HepG2 (cell line): ENCODE results near the gene ARMC5. TPM values are rescaled to one million over a fixed set of nuclear protein-coding genes. Genes with fewer than 3 reads are reported as not detected.

Source experiments
- EHMT2 ChIP-seq: fragments of 200-600 bp; sonication (generic); IDR thresholded peaks from 2 replicates; pipeline ENCODE4 v1.7.0; 2017; ENCODE audit warnings: antibody characterized with exemption, low read depth, low read length, borderline replicate concordance
- ELF1 ChIP-seq: sonication (generic); formaldehyde crosslinking; IDR thresholded peaks from 2 replicates; pipeline ENCODE4 v1.4.0; 2020; ENCODE audit warnings: missing genetic modification reagents
- FOXA1 ChIP-seq, 2 experiments: fragments of 450-650 bp in 1 of 2; sonication (generic) in 1 of 2; formaldehyde crosslinking in 1 of 2; IDR thresholded peaks; 2 replicates each; pipeline versions ENCODE4 v1.4.0 to v1.6.1; 2016 to 2020; ENCODE audit warnings: missing genetic modification reagents in 1 of 2
- IKZF4 ChIP-seq: sonication (generic); formaldehyde crosslinking; IDR thresholded peaks from 2 replicates; pipeline ENCODE4 v1.5.1; 2020; ENCODE audit warnings: borderline replicate concordance, mild to moderate bottlenecking, low read depth, missing genetic modification reagents; ENCODE audit errors: not compliant biosample characterization
- MED1 ChIP-seq: sonication (generic); formaldehyde crosslinking; IDR thresholded peaks from 2 replicates; pipeline ENCODE4 v1.4.0; 2020; ENCODE audit warnings: missing genetic modification reagents
- NAIF1 ChIP-seq: sonication (generic); formaldehyde crosslinking; IDR thresholded peaks from 2 replicates; pipeline ENCODE4 v1.5.0; 2020; ENCODE audit warnings: mild to moderate bottlenecking, missing genetic modification reagents, borderline replicate concordance
- PRPF4 ChIP-seq: fragments of 200-400 bp; formaldehyde crosslinking; IDR thresholded peaks from 2 replicates; pipeline ENCODE4 v1.6.1; 2016; ENCODE audit warnings: low read length, low read depth; ENCODE audit not compliant: poor library complexity, severe bottlenecking
- SETDB1 ChIP-seq: sonication (generic); formaldehyde crosslinking; IDR thresholded peaks from 2 replicates; pipeline ENCODE4 v1.5.1; 2020; ENCODE audit warnings: missing genetic modification reagents, mild to moderate bottlenecking, borderline replicate concordance
- SOX13 ChIP-seq, 3 experiments: fragments of 450-650 bp in 1 of 3; sonication (generic) in 1 of 3; formaldehyde crosslinking in 1 of 3; IDR thresholded peaks in 2 of 3; conservative IDR thresholded peaks in 1 of 3; 2 replicates each; pipeline versions ENCODE4 v1.5.0 to v1.6.1; 2016 to 2020; ENCODE audit warnings: antibody characterized with exemption in 1 of 3, mild to moderate bottlenecking in 1 of 3, missing compliant biosample characterization in 1 of 3, missing genetic modification reagents in 1 of 3, moderate library complexity in 1 of 3
- SP1 ChIP-seq, 2 experiments: fragments of 450-650 bp in 1 of 2; sonication (generic) in 1 of 2; formaldehyde crosslinking in 1 of 2; IDR thresholded peaks; 2 replicates each; pipeline versions ENCODE4 v1.4.0 to v1.6.1; 2016 to 2020; ENCODE audit warnings: missing genetic modification reagents in 1 of 2
- TBX3 ChIP-seq: fragments of 450-650 bp; IDR thresholded peaks from 2 replicates; pipeline ENCODE4 v1.6.1; 2017; ENCODE audit warnings: antibody characterized with exemption, mild to moderate bottlenecking, inconsistent platforms, borderline replicate concordance
- ZNF782 ChIP-seq: sonication (generic); formaldehyde crosslinking; IDR thresholded peaks from 2 replicates; pipeline ENCODE4 v1.4.0; 2020; ENCODE audit warnings: missing genetic modification reagents, mild to moderate bottlenecking, borderline replicate concordance
- polyA plus RNA-seq, 8 experiments: library from polyadenylated mRNA; depleted of rRNA in 3 of 8; stranded (reverse) in 7 of 8; unstranded in 1 of 8; fragments of >200 nt; fragmentation: Illumina TruSeq in 4 of 8; extraction: Trizol in 4 of 8; gene quantifications; 2 replicates each; pipeline versions ENCODE4 v1.2.1 to v1.2.3, GENCODE V29; 2011 to 2016; ENCODE audit warnings: low read depth in 4 of 8, missing spikeins in 1 of 8, mixed read lengths in 1 of 8; ENCODE audit not compliant: insufficient read depth in 1 of 8
- total RNA-seq, 5 experiments: library from RNA; depleted of rRNA; stranded (reverse); fragments of >200 nt; fragmentation: Illumina TruSeq; extraction: Trizol; gene quantifications; 2 replicates each; pipeline ENCODE4 v1.2.3, GENCODE V29; 2016; ENCODE audit warnings: low read depth in 1 of 5
- TF ChIP-seq, protein P1 (sequence below): IDR thresholded peaks from 2 replicates; pipeline ENCODE4 v1.6.1; 2016; ENCODE audit warnings: mild to moderate bottlenecking
- TF ChIP-seq, protein P2 (sequence below): sonication (generic); formaldehyde crosslinking; IDR thresholded peaks from 2 replicates; pipeline ENCODE4 v1.5.1; 2020; ENCODE audit warnings: missing genetic modification reagents, mild to moderate bottlenecking, borderline replicate concordance
- TF ChIP-seq, protein P3 (sequence below): sonication (generic); formaldehyde crosslinking; conservative IDR thresholded peaks from 2 replicates; pipeline ENCODE4 v1.8.0; 2022; ENCODE audit warnings: mild to moderate bottlenecking, moderate library complexity, missing genetic modification reagents
- TF ChIP-seq, protein P4 (sequence below): IDR thresholded peaks from 2 replicates; pipeline ENCODE4 v1.6.1; 2016; ENCODE audit warnings: missing compliant biosample characterization, missing genetic modification reagents, borderline replicate concordance
- TF ChIP-seq, protein P5 (sequence below): sonication (generic); formaldehyde crosslinking; IDR thresholded peaks from 2 replicates; pipeline ENCODE4 v1.5.0; 2020; ENCODE audit warnings: missing genetic modification reagents, mild to moderate bottlenecking, borderline replicate concordance

ARMC5 gene
- total and polyA plus RNA-seq, 2 of the 13 experiments (the other 11 are each of a cell fraction or from before 2014, with no cell fraction given) = 10.8 to 22.3 TPM

DNA sequence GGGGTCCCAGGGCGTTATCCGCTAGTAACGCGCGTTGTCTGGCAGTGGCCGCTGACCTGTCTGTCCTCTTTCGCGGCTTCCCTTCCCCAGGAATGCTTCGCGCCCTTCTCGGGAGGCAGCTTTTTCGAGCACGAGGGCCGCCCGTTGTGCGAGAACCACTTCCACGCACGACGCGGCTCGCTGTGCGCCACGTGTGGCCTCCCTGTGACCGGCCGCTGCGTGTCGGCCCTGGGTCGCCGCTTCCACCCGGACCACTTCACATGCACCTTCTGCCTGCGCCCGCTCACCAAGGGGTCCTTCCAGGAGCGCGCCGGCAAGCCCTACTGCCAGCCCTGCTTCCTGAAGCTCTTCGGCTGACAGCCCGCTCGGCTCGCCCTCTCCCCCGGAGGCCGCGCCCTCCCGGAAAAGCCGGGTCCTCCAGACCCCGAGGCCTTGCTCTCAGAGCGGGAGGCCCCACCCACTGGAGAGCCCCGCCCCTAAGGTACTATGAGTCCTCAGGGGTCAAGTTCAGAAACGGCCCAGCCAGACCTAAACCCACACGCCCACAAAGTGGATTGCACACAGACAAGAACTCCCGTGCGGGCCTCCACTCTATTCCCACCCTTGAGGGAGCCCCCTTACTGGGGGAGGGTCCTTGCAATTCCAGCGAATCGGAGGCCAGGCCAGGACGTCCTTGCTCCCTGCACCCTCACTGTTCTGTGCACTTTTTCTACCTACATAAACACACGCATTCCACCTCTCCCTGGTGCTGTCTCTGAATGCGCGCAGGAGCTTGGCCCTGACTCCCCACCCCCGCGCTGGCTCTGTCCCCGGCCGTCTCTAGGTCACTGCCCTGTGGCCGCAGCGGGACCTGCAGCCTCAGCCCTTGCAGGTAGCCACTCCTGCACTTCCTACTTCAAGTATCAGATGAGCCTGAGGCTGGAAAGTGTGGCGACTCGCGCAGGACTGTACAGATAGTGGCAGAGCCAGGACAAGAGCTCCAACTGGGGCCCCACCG is 18.2 kb downstream of the ARMC5 start (continued):
- TF ChIP-seq SOX13 (IDR thresholded peaks at IDR 0.05) (no peak), SOX13 (CRISPR knock-in tag; conservative IDR thresholded peaks at IDR 0.05 in 1 of 2, IDR thresholded peaks at IDR 0.05 in 1 of 2) (0 out of 4 replicates have a peak, but pooled peaks of 1 of the 2 experiments have one; percentile 40), SETDB1 (CRISPR knock-in tag) (no peak), ELF1 (peak; percentile 68), TBX3 (no peak; the same call in 1 of the 2 replicates), FOXA1 (IDR thresholded peaks at IDR 0.05) (no peak), FOXA1 (CRISPR knock-in tag; IDR thresholded peaks at IDR 0.05) (peak; percentile 50; the same call in 1 of the 2 replicates), ZNF782 (CRISPR knock-in tag) (peak; percentile 73), IKZF4 (CRISPR knock-in tag) (no peak), SP1 (IDR thresholded peaks at IDR 0.05) (no peak), SP1 (CRISPR knock-in tag; IDR thresholded peaks at IDR 0.05) (peak; percentile 52), PRPF4 (no peak), EHMT2 (no peak), MED1 (CRISPR knock-in tag) (peak; percentile 60; the same call in 1 of the 2 replicates), NAIF1 (CRISPR knock-in tag) (peak; percentile 81)
- TF ChIP-seq, protein P1, sequence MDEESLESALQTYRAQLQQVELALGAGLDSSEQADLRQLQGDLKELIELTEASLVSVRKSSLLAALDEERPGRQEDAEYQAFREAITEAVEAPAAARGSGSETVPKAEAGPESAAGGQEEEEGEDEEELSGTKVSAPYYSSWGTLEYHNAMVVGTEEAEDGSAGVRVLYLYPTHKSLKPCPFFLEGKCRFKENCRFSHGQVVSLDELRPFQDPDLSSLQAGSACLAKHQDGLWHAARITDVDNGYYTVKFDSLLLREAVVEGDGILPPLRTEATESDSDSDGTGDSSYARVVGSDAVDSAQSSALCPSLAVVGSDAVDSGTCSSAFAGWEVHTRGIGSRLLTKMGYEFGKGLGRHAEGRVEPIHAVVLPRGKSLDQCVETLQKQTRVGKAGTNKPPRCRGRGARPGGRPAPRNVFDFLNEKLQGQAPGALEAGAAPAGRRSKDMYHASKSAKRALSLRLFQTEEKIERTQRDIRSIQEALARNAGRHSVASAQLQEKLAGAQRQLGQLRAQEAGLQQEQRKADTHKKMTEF (CRISPR knock-in tag) = peak; percentile 75
- TF ChIP-seq, protein P2, sequence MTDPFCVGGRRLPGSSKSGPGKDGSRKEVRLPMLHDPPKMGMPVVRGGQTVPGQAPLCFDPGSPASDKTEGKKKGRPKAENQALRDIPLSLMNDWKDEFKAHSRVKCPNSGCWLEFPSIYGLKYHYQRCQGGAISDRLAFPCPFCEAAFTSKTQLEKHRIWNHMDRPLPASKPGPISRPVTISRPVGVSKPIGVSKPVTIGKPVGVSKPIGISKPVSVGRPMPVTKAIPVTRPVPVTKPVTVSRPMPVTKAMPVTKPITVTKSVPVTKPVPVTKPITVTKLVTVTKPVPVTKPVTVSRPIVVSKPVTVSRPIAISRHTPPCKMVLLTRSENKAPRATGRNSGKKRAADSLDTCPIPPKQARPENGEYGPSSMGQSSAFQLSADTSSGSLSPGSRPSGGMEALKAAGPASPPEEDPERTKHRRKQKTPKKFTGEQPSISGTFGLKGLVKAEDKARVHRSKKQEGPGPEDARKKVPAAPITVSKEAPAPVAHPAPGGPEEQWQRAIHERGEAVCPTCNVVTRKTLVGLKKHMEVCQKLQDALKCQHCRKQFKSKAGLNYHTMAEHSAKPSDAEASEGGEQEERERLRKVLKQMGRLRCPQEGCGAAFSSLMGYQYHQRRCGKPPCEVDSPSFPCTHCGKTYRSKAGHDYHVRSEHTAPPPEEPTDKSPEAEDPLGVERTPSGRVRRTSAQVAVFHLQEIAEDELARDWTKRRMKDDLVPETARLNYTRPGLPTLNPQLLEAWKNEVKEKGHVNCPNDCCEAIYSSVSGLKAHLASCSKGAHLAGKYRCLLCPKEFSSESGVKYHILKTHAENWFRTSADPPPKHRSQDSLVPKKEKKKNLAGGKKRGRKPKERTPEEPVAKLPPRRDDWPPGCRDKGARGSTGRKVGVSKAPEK (CRISPR knock-in tag) = peak; percentile 91; the same call in 1 of the 2 replicates
- TF ChIP-seq, protein P3, sequence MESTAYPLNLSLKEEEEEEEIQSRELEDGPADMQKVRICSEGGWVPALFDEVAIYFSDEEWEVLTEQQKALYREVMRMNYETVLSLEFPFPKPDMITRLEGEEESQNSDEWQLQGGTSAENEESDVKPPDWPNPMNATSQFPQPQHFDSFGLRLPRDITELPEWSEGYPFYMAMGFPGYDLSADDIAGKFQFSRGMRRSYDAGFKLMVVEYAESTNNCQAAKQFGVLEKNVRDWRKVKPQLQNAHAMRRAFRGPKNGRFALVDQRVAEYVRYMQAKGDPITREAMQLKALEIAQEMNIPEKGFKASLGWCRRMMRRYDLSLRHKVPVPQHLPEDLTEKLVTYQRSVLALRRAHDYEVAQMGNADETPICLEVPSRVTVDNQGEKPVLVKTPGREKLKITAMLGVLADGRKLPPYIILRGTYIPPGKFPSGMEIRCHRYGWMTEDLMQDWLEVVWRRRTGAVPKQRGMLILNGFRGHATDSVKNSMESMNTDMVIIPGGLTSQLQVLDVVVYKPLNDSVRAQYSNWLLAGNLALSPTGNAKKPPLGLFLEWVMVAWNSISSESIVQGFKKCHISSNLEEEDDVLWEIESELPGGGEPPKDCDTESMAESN = no peak; the same call in 1 of the 2 replicates
- TF ChIP-seq, protein P4, sequence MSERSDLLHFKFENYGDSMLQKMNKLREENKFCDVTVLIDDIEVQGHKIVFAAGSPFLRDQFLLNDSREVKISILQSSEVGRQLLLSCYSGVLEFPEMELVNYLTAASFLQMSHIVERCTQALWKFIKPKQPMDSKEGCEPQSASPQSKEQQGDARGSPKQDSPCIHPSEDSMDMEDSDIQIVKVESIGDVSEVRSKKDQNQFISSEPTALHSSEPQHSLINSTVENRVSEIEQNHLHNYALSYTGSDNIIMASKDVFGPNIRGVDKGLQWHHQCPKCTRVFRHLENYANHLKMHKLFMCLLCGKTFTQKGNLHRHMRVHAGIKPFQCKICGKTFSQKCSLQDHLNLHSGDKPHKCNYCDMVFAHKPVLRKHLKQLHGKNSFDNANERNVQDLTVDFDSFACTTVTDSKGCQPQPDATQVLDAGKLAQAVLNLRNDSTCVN (CRISPR knock-in tag) = no peak; the same call in 1 of the 2 replicates
- TF ChIP-seq, protein P5, sequence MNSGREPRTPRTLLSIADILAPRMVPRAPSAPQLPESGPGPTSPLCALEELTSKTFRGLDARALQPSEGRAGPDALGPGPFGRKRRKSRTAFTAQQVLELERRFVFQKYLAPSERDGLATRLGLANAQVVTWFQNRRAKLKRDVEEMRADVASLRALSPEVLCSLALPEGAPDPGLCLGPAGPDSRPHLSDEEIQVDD (CRISPR knock-in tag) = peak; percentile 79; the same call in 1 of the 2 replicates
